ENCODE measurements around the gene RAB11FIP4. TPM values are rescaled to one million over a fixed set of nuclear protein-coding genes. Genes with fewer than 3 reads are reported as not detected.

Gene RAB11FIP4
- total and polyA plus RNA-seq, 9 of the 15 experiments (the other 6 are each of a cell fraction or from before 2014, with no cell fraction given): 0.62 to 16.6 (median 8.9) TPM

DNA sequence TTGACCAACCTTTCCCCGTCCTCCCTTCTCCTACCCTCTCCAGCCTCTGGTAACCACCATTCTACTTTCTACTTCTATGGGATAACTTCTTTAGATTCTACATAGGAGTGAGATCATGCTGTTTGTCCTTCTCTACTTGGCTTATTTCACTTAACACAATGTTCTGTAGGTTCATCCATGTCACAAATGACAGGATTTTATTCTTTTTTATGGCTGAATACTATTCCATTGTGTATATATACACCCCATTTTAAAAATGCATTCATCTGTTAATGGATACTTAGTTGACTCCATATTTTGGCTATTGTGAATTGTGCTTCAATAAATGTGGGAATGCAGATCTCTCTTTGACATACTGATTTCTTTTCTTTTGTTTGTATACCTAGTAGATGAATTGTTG lies 115.0 kb downstream of the RAB11FIP4 start:
- Histone ChIP-seq H3K9me3 (replicated peaks; ENCODE audit: control insufficient read depth, insufficient read depth, low read depth, low read length) (no peaks in the 10 kb centered on the region), H2AFZ (ENCODE audit: low read depth, low read length) (no peak overlapping the region), H3K4me2 (ENCODE audit: insufficient read depth, low read length) (no peak overlapping the region), H3K9ac (ENCODE audit: insufficient read depth in 1 of 2, low read depth in 2 of 2, low read length in 2 of 2) (no peak overlapping the region), H3K4me1 (replicated peaks in 1 of 2; ENCODE audit: control insufficient read depth in 2 of 2, insufficient read depth in 2 of 2, low read length in 2 of 2) (peaks cover 27% of the 10 kb centered on the region in 2 experiments), H3K27ac (ENCODE audit: extremely low read depth, low read depth, low read length) (no peak overlapping the region), H3K9me1 (ENCODE audit: control insufficient read depth, insufficient read depth, low read length) (peaks cover 15% of the 10 kb centered on the region), H3K79me2 (ENCODE audit: control insufficient read depth, insufficient read depth, low read length) (peaks cover 9% of the 10 kb centered on the region; the same call in 1 of the 3 replicates), H4K20me1 (replicated peaks; ENCODE audit: control insufficient read depth, insufficient read depth, low read length) (0 out of 2 replicates have a peak, but pooled peaks cover 3% of the 10 kb centered on the region), H3K36me3 (ENCODE audit: control insufficient read depth, insufficient read depth, low read length) (no peaks in the 10 kb centered on the region), H3K4me3 (no peak overlapping the region), H3K27me3 (ENCODE audit: control insufficient read depth in 2 of 2, insufficient read depth in 2 of 2, low read length in 2 of 2) (no peaks in the 10 kb centered on the region)
- BruUV-seq (replicated peaks): no TSS peak
- CTCF ChIA-PET (ENCODE audit: low intra/inter-chr PET ratio): no interaction called here
- TF ChIP-seq ZC3H4 (CRISPR knock-in tag; IDR thresholded peaks at IDR 0.05; ENCODE audit: borderline replicate concordance): no peak
- peak; percentile 68 for TF ChIP-seq ZNF146 (CRISPR knock-in tag; IDR thresholded peaks at IDR 0.05; ENCODE audit: unreplicated experiment)
- WGBS (ENCODE audit: insufficient coverage, low coverage, missing lambda C conversion rate): 88% methylated on average over 1 of the region's 1 CpG
- DNase-seq (ENCODE audit: extremely low read depth in 1 of 4, low spot score in 3 of 4) (no peak), FAIRE-seq (no peak), ATAC-seq (no peak)
- intact Hi-C loops (cut with micrococcal nuclease): loop anchor here (5.0 kb wide), 1 partner anchor 49 kb away; no protein-coding TSS in a partner anchor
- in situ Hi-C loops (cut with MboI): loop anchor here (10.0 kb wide), 1 partner anchor 492 kb away; no protein-coding TSS in a partner anchor
- POLR2A ChIA-PET: no interaction called here

- Histone ChIP-seq H3K9me1 (ENCODE audit: control insufficient read depth, insufficient read depth, low read length) (peaks cover 15% of the 10 kb centered on the region), H3K4me2 (ENCODE audit: insufficient read depth, low read length) (peak overlapping the region; percentile 73), H3K27me3 (ENCODE audit: control insufficient read depth in 2 of 2, insufficient read depth in 2 of 2, low read length in 2 of 2) (no peaks in the 10 kb centered on the region), H3K36me3 (ENCODE audit: control insufficient read depth, insufficient read depth, low read length) (no peaks in the 10 kb centered on the region), H3K4me3 (no peak overlapping the region), H3K27ac (ENCODE audit: extremely low read depth, low read depth, low read length) (peak overlapping the region; percentile 71), H3K79me2 (ENCODE audit: control insufficient read depth, insufficient read depth, low read length) (peaks cover 9% of the 10 kb centered on the region; the same call in 1 of the 3 replicates), H4K20me1 (replicated peaks; ENCODE audit: control insufficient read depth, insufficient read depth, low read length) (0 out of 2 replicates have a peak, but pooled peaks cover 3% of the 10 kb centered on the region), H2AFZ (ENCODE audit: low read depth, low read length) (peak overlapping the region; percentile 81), H3K4me1 (replicated peaks in 1 of 2; ENCODE audit: control insufficient read depth in 2 of 2, insufficient read depth in 2 of 2, low read length in 2 of 2) (peaks cover 27 to 34% of the 10 kb centered on the region in 2 experiments), H3K9ac (ENCODE audit: insufficient read depth in 1 of 2, low read depth in 2 of 2, low read length in 2 of 2) (peak overlapping the region; percentile 65 to 85), H3K9me3 (replicated peaks; ENCODE audit: control insufficient read depth, insufficient read depth, low read depth, low read length) (no peaks in the 10 kb centered on the region)
- ATAC-seq (peak; percentile 89), FAIRE-seq (peak; percentile 99), DNase-seq (ENCODE audit: extremely low read depth in 1 of 4, low spot score in 3 of 4) (peak in 3 of 4 experiments; percentile 30 to 86 (median 69))
- in situ Hi-C loops (cut with MboI) (loop anchor here (10.0 kb wide), 1 partner anchor 494 kb away; no protein-coding TSS in a partner anchor), intact Hi-C loops (cut with micrococcal nuclease) (loop anchor here (5.0 kb wide), 1 partner anchor 51 kb away; no protein-coding TSS in a partner anchor)
- ChIA-PET POLR2A (interaction anchor here (0.6 to 1.8 kb wide), 5 partner anchors 9 to 36 kb away, joined by 3 to 6 read pairs (median 5); no protein-coding TSS in a partner anchor), CTCF (ENCODE audit: low intra/inter-chr PET ratio) (no interaction called here)
- 8% methylated on average over 12 of the region's 13 CpGs for WGBS (ENCODE audit: insufficient coverage, low coverage, missing lambda C conversion rate)
- BruUV-seq (replicated peaks): no TSS peak
- TF ChIP-seq MTA1 (IDR thresholded peaks at IDR 0.05; ENCODE audit: borderline replicate concordance): no peak
- TF ChIP-seq, protein P1, sequence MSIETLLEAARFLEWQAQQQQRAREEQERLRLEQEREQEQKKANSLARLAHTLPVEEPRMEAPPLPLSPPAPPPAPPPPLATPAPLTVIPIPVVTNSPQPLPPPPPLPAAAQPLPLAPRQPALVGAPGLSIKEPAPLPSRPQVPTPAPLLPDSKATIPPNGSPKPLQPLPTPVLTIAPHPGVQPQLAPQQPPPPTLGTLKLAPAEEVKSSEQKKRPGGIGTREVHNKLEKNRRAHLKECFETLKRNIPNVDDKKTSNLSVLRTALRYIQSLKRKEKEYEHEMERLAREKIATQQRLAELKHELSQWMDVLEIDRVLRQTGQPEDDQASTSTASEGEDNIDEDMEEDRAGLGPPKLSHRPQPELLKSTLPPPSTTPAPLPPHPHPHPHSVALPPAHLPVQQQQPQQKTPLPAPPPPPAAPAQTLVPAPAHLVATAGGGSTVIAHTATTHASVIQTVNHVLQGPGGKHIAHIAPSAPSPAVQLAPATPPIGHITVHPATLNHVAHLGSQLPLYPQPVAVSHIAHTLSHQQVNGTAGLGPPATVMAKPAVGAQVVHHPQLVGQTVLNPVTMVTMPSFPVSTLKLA (conservative IDR thresholded peaks at IDR 0.05): 0 out of 4 replicates have a peak, but pooled peaks of 1 of the 2 experiments have one; percentile 49
- TF ChIP-seq ARNT (IDR thresholded peaks at IDR 0.05): peak in 1 of 2 experiments; percentile 44; a peak in 1 of 4 replicates
- TF ChIP-seq, protein P2, sequence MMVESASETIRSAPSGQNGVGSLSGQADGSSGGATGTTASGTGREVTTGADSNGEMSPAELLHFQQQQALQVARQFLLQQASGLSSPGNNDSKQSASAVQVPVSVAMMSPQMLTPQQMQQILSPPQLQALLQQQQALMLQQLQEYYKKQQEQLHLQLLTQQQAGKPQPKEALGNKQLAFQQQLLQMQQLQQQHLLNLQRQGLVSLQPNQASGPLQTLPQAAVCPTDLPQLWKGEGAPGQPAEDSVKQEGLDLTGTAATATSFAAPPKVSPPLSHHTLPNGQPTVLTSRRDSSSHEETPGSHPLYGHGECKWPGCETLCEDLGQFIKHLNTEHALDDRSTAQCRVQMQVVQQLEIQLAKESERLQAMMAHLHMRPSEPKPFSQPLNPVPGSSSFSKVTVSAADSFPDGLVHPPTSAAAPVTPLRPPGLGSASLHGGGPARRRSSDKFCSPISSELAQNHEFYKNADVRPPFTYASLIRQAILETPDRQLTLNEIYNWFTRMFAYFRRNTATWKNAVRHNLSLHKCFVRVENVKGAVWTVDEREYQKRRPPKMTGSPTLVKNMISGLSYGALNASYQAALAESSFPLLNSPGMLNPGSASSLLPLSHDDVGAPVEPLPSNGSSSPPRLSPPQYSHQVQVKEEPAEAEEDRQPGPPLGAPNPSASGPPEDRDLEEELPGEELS (CRISPR knock-in tag; IDR thresholded peaks at IDR 0.05; ENCODE audit: borderline replicate concordance): no peak
Measured at GRCh38 chr17:31508288-31509094, 117.0 kb downstream of the RAB11FIP4 start.

Measured in K562 (cell line).